ENCODE measurements around the gene REXO1. TPM values are rescaled to one million over a fixed set of nuclear protein-coding genes. Genes with fewer than 3 reads are reported as not detected.
A peak's percentile ranks its signal among the peaks of the same experiment; 100 is the strongest.

The REXO1 gene
- total and polyA plus RNA-seq, 2 donors (not counting 1 experiment from before 2014, with no cell fraction given): 72.6 to 898 TPM

DNA sequence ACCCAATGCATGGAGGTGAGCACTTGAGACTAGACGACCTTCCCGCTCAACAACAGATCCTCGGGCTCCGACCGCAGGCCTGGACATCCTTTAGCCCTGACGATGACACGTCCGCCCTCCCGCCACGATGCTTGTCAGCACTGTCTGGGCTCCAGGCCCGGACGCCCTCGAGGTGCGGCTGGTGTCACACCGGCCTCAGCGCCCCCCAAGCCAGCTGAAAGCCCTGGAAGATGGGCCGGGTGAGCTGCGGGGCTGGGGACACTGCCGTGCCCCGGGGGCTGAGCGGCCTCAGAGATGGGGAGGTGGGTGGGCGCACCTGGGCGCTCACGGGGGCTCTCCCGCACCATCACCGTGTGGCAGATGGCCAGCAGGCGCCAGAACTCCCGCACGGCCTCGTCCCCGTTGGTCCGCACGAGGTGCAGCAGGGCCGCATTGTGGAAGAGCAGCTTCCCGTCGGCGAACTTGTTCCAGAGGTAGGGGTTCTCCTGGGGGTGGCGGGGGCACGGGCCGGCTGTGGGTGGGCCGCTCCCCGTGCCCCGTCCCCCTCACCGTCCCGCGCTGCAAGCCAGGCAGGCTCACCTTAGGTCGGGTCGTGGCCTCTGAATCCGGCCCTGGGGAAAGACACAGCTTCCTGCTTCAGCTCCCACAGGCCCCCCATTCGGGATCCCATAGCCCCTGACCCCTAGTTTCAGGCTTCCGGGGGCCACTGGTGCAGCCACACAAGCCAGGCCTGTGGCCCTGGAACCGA lies 51.7 kb downstream of the REXO1 start:
- CTCF ChIA-PET: interaction anchor here (0.7 to 6.6 kb wide), 7 partner anchors 13 to 517 kb away, joined by 3 to 48 read pairs (median 4); no protein-coding TSS in a partner anchor
- peaks cover 4% of the 10 kb centered on the region for H3K27me3 Mint-ChIP-seq
- Histone ChIP-seq H3K9me3 (ENCODE audit: control extremely low read depth in 1 of 3, control insufficient read depth in 2 of 3, insufficient read depth in 1 of 3, low read length in 2 of 3) (no peaks in the 10 kb centered on the region), H3K36me3 (replicated peaks in 1 of 2; ENCODE audit: control extremely low read depth in 1 of 2, control insufficient read depth in 1 of 2, extremely low read depth in 1 of 2, insufficient read depth in 2 of 2, low read length in 1 of 2) (no peaks in the 10 kb centered on the region), H3K79me2 (ENCODE audit: control insufficient read depth, insufficient read depth, low read length) (no peaks in the 10 kb centered on the region), H3K4me2 (replicated peaks; ENCODE audit: low read depth, low read length, poor library complexity, severe bottlenecking) (peak overlapping the region; percentile 61), H2AFZ (ENCODE audit: insufficient read depth, low read depth, low read length, poor library complexity, severe bottlenecking) (no peak overlapping the region), H3K4me1 (ENCODE audit: control insufficient read depth in 2 of 2, insufficient read depth in 2 of 2, low read length in 2 of 2) (peaks cover 8% of the 10 kb centered on the region in 2 donors), H3K9ac (ENCODE audit: low read length) (no peak overlapping the region), H3K27me3 (replicated peaks in 1 of 4; ENCODE audit: control extremely low read depth in 1 of 4, control insufficient read depth in 3 of 4, insufficient read depth in 4 of 4, low read length in 3 of 4) (peaks cover 0 to 29% (median 3%) of the 10 kb centered on the region in 4 experiments), H3K4me3 (ENCODE audit: control extremely low read depth in 1 of 5, extremely low read depth in 1 of 5, insufficient read depth in 1 of 5, low read depth in 2 of 5, low read length in 4 of 5) (no peak overlapping the region), H4K20me1 (ENCODE audit: control insufficient read depth, insufficient read depth, low read length, poor library complexity, severe bottlenecking) (no peaks in the 10 kb centered on the region), H3K27ac (ENCODE audit: low read length in 2 of 2) (no peak overlapping the region)
- no peaks in the 10 kb centered on the region for H3K4me1 Mint-ChIP-seq
- H3K9me3 Mint-ChIP-seq (ENCODE audit: insufficient read depth): no peaks in the 10 kb centered on the region
- H3K27ac Mint-ChIP-seq: no peak overlapping the region
- ATAC-seq (ENCODE audit: low read depth): no peak
- 70% methylated on average over 52 of the region's 52 CpGs for WGBS (ENCODE audit: insufficient coverage)
- POLR2A ChIA-PET: no interaction called here
- DNase-seq: no peak
- intact Hi-C loops (cut with micrococcal nuclease): no loop called here
- no peak overlapping the region for H3K4me3 Mint-ChIP-seq
- TF ChIP-seq, protein P1, sequence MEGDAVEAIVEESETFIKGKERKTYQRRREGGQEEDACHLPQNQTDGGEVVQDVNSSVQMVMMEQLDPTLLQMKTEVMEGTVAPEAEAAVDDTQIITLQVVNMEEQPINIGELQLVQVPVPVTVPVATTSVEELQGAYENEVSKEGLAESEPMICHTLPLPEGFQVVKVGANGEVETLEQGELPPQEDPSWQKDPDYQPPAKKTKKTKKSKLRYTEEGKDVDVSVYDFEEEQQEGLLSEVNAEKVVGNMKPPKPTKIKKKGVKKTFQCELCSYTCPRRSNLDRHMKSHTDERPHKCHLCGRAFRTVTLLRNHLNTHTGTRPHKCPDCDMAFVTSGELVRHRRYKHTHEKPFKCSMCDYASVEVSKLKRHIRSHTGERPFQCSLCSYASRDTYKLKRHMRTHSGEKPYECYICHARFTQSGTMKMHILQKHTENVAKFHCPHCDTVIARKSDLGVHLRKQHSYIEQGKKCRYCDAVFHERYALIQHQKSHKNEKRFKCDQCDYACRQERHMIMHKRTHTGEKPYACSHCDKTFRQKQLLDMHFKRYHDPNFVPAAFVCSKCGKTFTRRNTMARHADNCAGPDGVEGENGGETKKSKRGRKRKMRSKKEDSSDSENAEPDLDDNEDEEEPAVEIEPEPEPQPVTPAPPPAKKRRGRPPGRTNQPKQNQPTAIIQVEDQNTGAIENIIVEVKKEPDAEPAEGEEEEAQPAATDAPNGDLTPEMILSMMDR (IDR thresholded peaks at IDR 0.05): no peak
- TF ChIP-seq EZH2 (IDR thresholded peaks at IDR 0.05; ENCODE audit: borderline replicate concordance, insufficient read depth, low read depth, low read length, poor library complexity, severe bottlenecking): no peak
